GM12892 (cell line): Measurements from ENCODE around the gene CD99.

Experiments used
- POLR2A ChIP-seq: IDR thresholded peaks from 2 replicates; pipeline ENCODE4 v1.6.1; 2011; ENCODE audit warnings: low read depth, low read length, control low read depth
- POLR2AphosphoS5 ChIP-seq: IDR thresholded peaks from 2 replicates; pipeline ENCODE4 v1.6.1; 2011; ENCODE audit warnings: low read depth, low read length, control low read depth

GRCh38 chrX:2782778-2783177 lies 91.7 kb downstream of the CD99 start:
- TF ChIP-seq POLR2A = no peak
- TF ChIP-seq POLR2AphosphoS5 = no peak
